ENCODE results near the gene MED20.

- TF ChIP-seq BACH1 (IDR thresholded peaks at IDR 0.05; ENCODE audit: borderline replicate concordance) (no peak), SUZ12 (IDR thresholded peaks at IDR 0.05; ENCODE audit: unreplicated experiment) (no peak), SIN3A (IDR thresholded peaks at IDR 0.05; ENCODE audit: low read depth, low read length) (no peak)
Observed at GRCh38 chr6:41939176-41939847, 18.4 kb upstream of the MED20 start.

All from GM12878 (cell line).